ENCODE data around the gene TRIM13.
"Not testable (repeated sequence)": the region's sequence is repeated elsewhere in the genome, so short reads cannot be mapped to it uniquely, and the experiment has no call there.

Gene TRIM13

DNA sequence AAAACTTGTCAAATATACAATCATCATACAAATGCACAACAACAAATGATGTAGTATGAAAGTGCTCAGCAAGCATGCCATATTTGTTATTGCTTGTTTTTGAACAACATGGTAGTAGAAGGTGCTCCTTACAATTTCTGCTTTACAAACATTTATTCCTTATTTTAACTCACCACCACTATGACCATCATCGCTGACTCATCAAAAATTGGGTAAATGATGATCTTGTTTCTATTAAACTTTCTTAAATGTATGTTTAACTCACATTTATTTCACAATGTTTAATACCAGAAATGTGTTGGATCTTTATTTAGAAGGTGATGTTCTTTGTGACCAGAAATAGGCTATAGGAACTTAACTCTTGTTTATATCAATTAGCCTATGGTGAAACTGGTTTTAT, 63.9 kb downstream of the TRIM13 start:
- DNase-seq (ENCODE audit: low read depth) = no peak

DNA sequence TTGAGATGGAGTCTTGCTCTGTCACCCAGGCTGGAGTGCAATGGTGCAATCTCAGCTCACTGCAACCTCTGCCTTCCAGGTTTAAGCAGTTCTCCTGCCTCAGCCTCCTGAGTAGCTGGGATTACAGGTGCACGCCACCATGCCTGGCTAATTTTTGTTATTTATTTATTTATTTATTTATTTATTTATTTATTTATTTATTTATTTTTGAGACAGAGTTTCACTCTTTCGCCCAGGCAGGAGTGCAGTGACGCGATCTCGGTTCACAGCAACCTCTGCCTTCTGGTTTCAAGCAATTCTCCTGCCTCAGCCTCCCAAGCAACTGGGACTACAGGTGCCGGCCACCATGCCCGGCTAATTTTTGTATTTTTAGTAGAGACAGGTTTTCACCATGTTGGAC, 65.5 kb downstream of the TRIM13 start:
- DNase-seq (ENCODE audit: low read depth) = not testable (repeated sequence)

- no peak for DNase-seq (ENCODE audit: low read depth)
These were observed 68.9 kb downstream of the TRIM13 start for GRCh38 chr13:50065712-50066111.
